GM21390 (cell line): ENCODE results near the gene DDIT3.
"Not testable (repeated sequence)": the region's sequence is repeated elsewhere in the genome, so short reads cannot be mapped to it uniquely, and the experiment has no call there.

Experiments
- ATAC-seq: cut with Tn5 transposase; IDR thresholded peaks from one replicate; pipeline ENCODE4 v1.9.1; 2021; ENCODE audit not compliant: unreplicated experiment

DDIT3 gene

DNA sequence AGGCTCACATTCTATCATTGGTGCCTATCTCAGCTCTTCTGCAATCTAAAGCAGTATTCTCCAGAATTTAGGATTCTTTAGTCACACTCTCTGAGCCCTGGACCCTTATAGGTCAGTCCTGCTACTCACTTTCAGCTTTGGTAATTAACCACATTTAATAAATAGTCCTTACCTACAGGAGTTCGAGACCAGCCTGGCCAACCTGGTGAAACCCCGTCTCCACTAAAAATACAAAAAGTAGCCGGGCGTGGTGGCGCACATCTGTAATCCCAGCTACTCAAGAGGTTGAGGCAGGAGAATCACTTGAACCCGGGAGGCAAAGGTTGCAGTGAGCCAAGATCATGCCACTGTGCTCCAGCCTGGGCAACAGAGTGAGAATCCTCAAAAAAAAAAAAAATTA, 6.6 kb downstream of the DDIT3 start:
- not testable (repeated sequence) for ATAC-seq

GRCh38 chr12:57513266-57513665, 7.0 kb downstream of the DDIT3 start:
- ATAC-seq = no peak

- ATAC-seq = no peak
Measured at GRCh38 chr12:57512665-57513064, 7.6 kb downstream of the DDIT3 start.

- no peak for ATAC-seq
Measured at GRCh38 chr12:57511588-57512325, 8.6 kb downstream of the DDIT3 start.

- no peak for ATAC-seq
Measured at GRCh38 chr12:57511161-57511560, 9.2 kb downstream of the DDIT3 start.

DNA sequence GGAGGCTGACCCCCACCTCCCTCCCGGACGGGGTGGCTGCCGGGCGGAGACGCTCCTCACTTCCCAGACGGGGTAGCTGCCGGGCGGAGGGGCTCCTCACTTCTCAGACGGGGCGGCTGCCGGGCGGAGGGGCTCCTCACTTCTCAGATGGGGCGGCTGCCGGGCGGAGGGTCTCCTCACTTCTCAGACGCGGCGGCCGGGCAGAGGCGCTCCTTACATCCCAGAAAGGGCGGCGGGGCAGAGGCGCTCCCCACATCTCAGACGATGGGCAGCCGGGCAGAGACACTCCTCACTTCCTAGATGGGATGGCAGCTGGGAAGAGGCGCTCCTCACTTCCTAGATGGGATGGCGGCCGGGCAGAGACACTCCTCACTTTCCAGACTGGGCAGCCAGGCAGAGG, 12.5 kb downstream of the DDIT3 start:
- not testable (repeated sequence) for ATAC-seq

- ATAC-seq = not testable (repeated sequence)
Measured at GRCh38 chr12:57506541-57506940, 13.8 kb downstream of the DDIT3 start.

- not testable (repeated sequence) for ATAC-seq
Measured at GRCh38 chr12:57502311-57502969, 17.9 kb downstream of the DDIT3 start.

DNA sequence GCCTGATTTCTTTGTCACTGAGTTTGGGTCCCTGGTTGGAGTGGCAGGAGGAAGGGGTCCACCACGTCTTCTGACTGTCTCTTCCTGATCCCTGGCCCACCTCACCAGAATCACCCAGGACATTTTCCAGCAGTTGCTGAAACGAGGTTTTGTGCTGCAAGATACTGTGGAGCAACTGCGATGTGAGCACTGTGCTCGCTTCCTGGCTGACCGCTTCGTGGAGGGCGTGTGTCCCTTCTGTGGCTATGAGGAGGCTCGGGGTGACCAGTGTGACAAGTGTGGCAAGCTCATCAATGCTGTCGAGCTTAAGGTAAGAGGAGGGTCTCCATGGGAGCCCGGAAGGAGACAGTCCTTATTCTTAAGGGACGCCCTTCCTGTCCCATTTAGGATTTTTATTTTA, 20.1 kb downstream of the DDIT3 start:
- no peak for ATAC-seq

GRCh38 chr12:57498571-57498970, 21.7 kb downstream of the DDIT3 start:
- ATAC-seq = no peak

GRCh38 chr12:57498132-57498502, 22.2 kb downstream of the DDIT3 start:
- ATAC-seq = no peak

GRCh38 chr12:57497223-57498131, 22.8 kb downstream of the DDIT3 start:
- ATAC-seq = no peak

DNA sequence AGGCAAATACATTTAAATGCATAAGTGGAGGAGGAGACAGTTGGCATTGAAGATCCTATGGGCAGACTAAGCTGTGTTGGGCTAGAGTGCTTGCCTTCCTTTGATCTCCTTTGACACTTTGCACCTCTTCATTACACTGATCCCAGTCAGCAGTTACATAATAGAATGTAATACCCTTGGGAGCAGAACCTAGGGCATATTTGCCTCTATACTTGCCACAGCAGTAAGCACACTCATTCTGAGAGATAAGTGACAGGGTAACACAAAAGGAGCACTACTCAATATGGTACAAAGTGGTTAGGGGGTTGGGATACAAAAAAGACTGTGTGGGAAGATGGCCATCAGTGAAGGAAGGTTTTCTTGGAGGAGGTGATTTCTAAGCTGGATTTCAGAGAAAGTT, 23.5 kb downstream of the DDIT3 start:
- ATAC-seq = no peak

DNA sequence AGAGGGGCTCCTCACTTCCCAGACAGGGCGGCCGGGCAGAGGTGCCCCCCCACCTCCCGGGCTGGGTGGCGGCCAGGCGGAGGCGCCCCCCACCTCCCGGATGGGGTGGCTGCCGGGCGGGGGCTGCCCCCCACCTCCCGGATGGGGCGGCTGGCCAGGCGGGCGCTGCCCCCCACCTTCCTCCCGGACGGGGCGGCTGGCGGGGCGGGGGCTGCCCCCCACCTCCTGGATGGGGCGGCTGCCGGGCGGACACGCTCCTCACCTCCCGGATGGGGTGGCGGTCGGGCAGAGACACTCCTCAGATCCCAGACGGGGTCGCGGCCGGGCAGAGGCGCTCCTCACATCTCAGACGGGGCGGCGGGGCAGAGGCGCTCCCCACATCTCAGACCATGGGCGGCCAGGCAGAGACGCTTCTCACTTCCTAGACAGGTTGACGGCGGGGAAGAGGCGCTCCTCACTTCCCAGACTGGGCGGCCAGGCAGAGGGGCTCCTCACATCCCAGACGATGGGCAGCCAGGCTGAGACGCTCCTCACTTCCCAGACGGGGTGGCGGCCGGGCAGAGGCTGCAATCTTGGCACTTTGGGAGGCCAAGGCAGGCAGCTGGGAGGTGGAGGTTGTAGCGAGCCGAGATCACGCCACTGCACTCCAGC, 25.1 kb downstream of the DDIT3 start:
- not testable (repeated sequence) for ATAC-seq

GRCh38 chr12:57491393-57492280, 28.7 kb downstream of the DDIT3 start:
- no peak for ATAC-seq

DNA sequence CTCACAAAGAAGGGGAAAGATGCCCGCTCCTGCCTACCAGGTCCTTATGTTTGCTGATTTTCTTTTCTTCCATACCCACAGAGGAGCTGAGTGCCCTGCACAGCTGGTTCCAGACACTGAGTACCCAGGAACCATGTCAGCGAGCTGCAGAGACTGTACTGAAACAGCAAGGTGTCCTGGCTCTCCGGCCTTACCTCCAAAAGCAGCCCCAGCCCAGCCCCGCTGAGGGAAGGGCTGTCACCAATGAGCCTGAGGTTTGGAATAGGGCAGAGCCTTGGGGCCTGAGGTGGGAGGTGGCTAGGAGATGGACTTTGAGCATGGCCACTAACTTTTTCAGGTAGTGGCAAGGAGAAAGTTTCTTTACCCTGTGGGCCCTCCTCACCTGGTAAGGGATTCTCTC, 30.2 kb downstream of the DDIT3 start:
- no peak for ATAC-seq

- ATAC-seq = no peak
Measured at GRCh38 chr12:57489157-57489641, 31.1 kb downstream of the DDIT3 start.

DNA sequence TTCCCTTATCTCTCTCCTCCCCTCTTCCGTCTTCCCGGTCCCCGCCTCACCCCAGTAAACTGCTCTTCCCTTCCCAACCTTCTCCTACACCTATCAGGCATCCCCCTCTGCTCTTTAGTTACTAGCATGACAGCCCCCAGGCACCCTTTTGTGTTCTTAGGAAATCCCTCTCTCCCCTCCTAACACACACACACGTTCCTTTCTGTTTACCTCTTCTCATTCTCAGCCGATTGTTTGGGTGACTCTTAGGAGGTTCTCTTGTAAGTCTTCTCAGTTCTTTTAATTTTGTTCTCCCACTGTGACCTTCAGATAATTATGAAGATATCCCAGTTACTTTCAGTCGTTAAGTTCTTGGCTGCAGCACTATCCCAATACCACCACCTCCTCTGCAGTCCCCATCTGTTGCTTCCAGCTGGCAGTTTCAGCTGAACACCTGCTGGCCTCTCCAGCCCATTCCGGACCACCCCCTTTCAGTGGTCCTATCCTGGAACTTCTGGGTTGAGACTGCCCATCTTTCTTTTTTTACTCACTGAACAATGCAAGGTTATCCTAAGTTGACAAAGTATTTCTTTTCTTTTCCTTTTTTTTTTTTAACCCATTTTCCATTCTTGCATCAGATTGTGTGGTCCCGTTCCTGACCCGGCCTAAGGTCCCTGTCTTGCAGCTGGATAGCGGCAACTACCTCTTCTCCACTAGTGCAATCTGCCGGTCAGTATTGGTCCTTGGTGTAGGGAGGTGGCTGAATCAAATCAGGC, 31.7 kb downstream of the DDIT3 start:
- ATAC-seq = no peak
